Right cardiac atrium (tissue), 5 donors: Measurements from ENCODE around the gene GSS. TPM values are rescaled to one million over a fixed set of nuclear protein-coding genes. Genes with fewer than 3 reads are reported as not detected.

Source experiments
- ATAC-seq, 2 donors: fragments of 200-7000 bp; cut with Tn5 transposase; one replicate each; pipeline versions ENCODE4 v1.8.0 to v1.9.1; 2020; ENCODE audit warnings: moderate library complexity in 2 of 2, mild to moderate bottlenecking in 1 of 2
- DNase-seq, 3 donors: peaks; one replicate each; pipeline ENCODE4 v3.0.0-alpha.2; 2020
- H3K27ac ChIP-seq: one replicate; pipeline ENCODE4 v1.5.1; 2013; ENCODE audit warnings: mild to moderate bottlenecking, low read length, control low read depth, moderate library complexity
- H3K27me3 ChIP-seq: one replicate; pipeline ENCODE4 v1.6.1; 2013; ENCODE audit not compliant: control insufficient read depth, insufficient read depth
- H3K4me1 ChIP-seq: one replicate; pipeline ENCODE4 v1.6.1; 2013; ENCODE audit warnings: low read length; ENCODE audit not compliant: control insufficient read depth, insufficient read depth
- H3K4me3 ChIP-seq: one replicate; pipeline ENCODE4 v1.5.1; 2013; ENCODE audit warnings: low read length, control low read depth
- H3K9me3 ChIP-seq: one replicate; pipeline ENCODE4 v1.6.1; 2013; ENCODE audit warnings: low read length; ENCODE audit not compliant: control insufficient read depth
- WGBS: extraction: QIAGEN DNeasy Blood & Tissue Kit; methylation state at CpG from one replicate; pipeline ENCODE4 v1.1.7; 2013; 5-methylcytosine and 5-hydroxymethylcytosine counted together
- intact Hi-C, 4 donors: fragments of 100-400 bp; cut with DNase I; formaldehyde crosslinking; loops; one replicate each; pipeline versions ENCODE4 v1.11.0 to v1.14.0; 2022 to 2023
- polyA plus RNA-seq: library from polyadenylated mRNA; stranded (reverse); fragments of 200-250 nt; gene quantifications from one replicate; pipeline ENCODE4 v1.2.3, GENCODE V29; 2013
- total RNA-seq, 4 donors: library from RNA; stranded (reverse); fragmentation: NEBNext Ultra II Directional; extraction: Animal tissue kit (Norgen Biotek cat#: 25700); gene quantifications; one replicate each; pipeline ENCODE4 v1.2.1, GENCODE V29; 2021
- donor health status: healthy with polysubstance abuse.
- donor health status: DM: no; HTN: yes; CAD: no.
- donor health status: DM: no; HTN: no; CAD: no.
- donor health status: DM: no; HTN: yes; CAD: no; lungs with severe emphysema.
- donor health status: DM: yes; HTN: yes; CAD: no.

The GSS gene
- total and polyA plus RNA-seq, 5 donors, result 23.6 to 37.7 (median 27.0) TPM

DNA sequence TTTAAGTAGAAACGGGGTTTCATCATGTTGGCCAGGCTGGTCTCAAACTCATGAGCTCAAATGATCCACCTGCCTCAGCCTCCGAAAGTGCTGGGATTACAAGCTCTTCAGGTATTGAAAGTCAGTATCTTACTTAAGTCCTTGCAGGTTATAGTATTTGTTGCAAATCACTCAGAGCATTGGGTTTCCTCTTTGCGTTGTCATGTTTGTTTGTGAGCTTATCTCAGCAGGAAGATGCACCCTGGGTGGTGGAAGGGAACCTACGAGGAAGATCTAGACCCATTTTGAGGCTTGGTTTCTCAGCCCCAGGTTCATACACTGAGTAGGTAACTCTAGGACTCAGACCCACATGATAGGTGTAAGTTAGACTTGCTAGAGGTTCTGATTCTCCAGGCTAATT, 18.6 kb upstream of the GSS start:
- H3K4me3 ChIP-seq, result no peak overlapping the region
- no peak overlapping the region for H3K27ac ChIP-seq
- no peaks in the 10 kb centered on the region for H3K9me3 ChIP-seq
- DNase-seq (no peak), ATAC-seq (no peak)
- no peaks in the 10 kb centered on the region for H3K27me3 ChIP-seq
- WGBS, result 73% methylated on average over 4 of the region's 4 CpGs
- peaks cover 2% of the 10 kb centered on the region for H3K4me1 ChIP-seq
- intact Hi-C loops, result no loop called here

GRCh38 chr20:34971561-34972235, 16.1 kb upstream of the GSS start:
- Histone ChIP-seq H3K27ac (no peak overlapping the region), H3K4me3 (no peak overlapping the region), H3K4me1 (peaks cover 2% of the 10 kb centered on the region), H3K27me3 (no peaks in the 10 kb centered on the region), H3K9me3 (no peaks in the 10 kb centered on the region)
- ATAC-seq (no peak), DNase-seq (no peak)
- intact Hi-C loops, result no loop called here
- whole genome bisulfite sequencing, result 82% methylated on average over 10 of the region's 10 CpGs

DNA sequence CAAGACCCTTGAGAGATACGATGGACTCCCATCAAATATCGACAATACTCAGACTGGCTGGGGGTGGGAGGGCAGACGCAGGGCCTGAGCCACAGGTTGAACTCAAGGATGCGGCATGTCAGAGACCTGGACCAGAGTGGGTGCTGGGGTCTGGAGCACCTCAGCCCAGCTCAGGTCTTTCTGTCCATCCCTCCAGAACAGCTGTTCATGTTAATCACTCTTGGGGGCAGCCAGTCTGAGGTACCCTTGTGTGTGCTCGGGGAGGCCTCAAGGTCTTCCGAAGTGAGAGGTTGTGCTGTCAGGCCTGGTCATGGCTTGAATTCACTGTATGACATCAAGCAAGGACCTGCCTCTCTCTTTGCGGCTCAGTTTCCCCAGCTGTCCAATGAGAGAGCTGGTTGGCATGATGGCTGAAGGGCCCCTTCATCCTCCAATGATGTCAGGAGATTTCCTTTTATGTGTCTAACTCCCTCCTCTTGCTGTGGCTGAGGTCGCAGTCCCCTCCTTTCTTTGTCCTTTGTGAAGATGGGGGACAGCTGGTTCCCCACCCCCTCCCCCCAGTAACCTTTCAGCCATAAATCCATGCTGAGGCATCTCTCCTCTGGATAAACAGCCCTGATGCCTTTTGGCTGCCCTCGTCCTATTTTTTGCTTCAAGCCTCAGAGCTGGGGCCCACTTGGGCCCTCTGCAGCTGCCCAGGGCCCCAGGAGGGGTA, 15.4 kb upstream of the GSS start:
- no peaks in the 10 kb centered on the region for H3K9me3 ChIP-seq
- WGBS, result 91% methylated on average over 9 of the region's 9 CpGs
- DNase-seq (no peak), ATAC-seq (no peak)
- intact Hi-C loops, result no loop called here
- peaks cover 2% of the 10 kb centered on the region for H3K4me1 ChIP-seq
- H3K4me3 ChIP-seq, result no peak overlapping the region
- no peaks in the 10 kb centered on the region for H3K27me3 ChIP-seq
- no peak overlapping the region for H3K27ac ChIP-seq

DNA sequence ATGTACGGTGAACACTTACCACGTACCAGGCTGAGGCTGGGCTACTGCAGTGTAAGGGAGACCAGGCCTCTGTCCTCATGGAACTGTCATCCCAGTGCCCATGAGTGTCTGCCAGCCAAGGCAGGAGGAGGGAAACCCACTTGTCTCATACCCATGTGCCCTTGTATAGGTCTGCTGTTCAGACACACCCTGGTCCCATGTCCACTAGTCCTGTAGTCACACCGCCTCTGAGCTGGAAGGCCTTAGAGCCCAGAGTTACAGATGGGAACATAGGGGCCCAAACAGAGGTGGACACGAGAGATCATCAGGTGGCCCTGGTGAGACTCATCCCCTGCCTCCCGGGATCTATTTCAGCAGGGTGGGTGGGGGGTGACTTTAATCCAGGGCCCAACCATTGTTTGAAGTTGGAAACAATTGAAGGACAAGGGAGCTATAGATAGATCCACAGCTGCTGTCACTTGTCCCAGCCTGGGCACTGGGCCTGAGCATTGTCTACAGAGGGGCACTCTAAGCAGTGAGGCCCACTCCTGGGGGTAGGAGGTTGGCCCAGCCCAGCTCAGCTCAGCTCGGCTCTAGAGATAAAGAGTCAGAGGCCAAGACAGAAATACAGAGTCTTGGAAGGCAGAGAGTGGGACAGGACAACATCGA, 14.7 kb upstream of the GSS start:
- intact Hi-C loops, result no loop called here
- 80% methylated on average over 7 of the region's 7 CpGs for WGBS
- no peak overlapping the region for H3K4me3 ChIP-seq
- no peak overlapping the region for H3K27ac ChIP-seq
- H3K27me3 ChIP-seq, result no peaks in the 10 kb centered on the region
- peak in 1 of 2 donors; percentile 17 for ATAC-seq
- H3K4me1 ChIP-seq, result peaks cover 2% of the 10 kb centered on the region
- no peaks in the 10 kb centered on the region for H3K9me3 ChIP-seq
- DNase-seq, result no peak

- intact Hi-C loops, result no loop called here
- Histone ChIP-seq H3K27me3 (no peaks in the 10 kb centered on the region), H3K4me3 (no peak overlapping the region), H3K9me3 (no peaks in the 10 kb centered on the region), H3K4me1 (peaks cover 2% of the 10 kb centered on the region), H3K27ac (no peak overlapping the region)
- DNase-seq (no peak), ATAC-seq (peak in 1 of 2 donors; percentile 8)
- 64% methylated on average over 7 of the region's 7 CpGs for WGBS
These were observed 12.6 kb upstream of the GSS start for GRCh38 chr20:34968042-34968775.

GRCh38 chr20:34967421-34967820, 11.8 kb upstream of the GSS start:
- Histone ChIP-seq H3K27me3 (no peaks in the 10 kb centered on the region), H3K27ac (no peak overlapping the region), H3K9me3 (no peaks in the 10 kb centered on the region), H3K4me3 (no peak overlapping the region), H3K4me1 (peaks cover 2% of the 10 kb centered on the region)
- no peak for ATAC-seq
- WGBS, result 88% methylated on average over 5 of the region's 5 CpGs
- intact Hi-C loops, result no loop called here
- no peak for DNase-seq

DNA sequence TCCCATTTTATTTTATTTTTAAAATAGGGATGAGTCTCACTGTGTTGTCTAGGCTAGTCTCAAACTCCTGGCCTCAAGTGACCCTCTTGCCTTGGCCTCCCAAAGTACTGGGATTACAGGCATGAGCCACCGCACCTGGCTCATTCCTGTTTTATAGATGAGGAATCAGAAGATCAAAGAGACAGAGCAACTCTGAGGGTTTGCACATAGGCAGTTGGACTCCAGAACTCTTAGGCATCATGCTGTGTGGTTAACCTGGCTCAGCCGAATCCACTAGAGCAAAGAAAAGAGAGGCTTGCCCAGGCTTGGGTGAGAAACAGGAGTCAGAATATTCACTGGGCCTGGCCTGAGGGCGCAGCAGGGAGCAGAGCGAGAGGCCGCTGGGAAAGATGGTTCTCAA, 9.4 kb upstream of the GSS start:
- DNase-seq (no peak), ATAC-seq (no peak)
- no peaks in the 10 kb centered on the region for H3K9me3 ChIP-seq
- no peaks in the 10 kb centered on the region for H3K27me3 ChIP-seq
- no peak overlapping the region for H3K4me3 ChIP-seq
- 95% methylated on average over 5 of the region's 5 CpGs for WGBS
- intact Hi-C loops, result no loop called here
- H3K4me1 ChIP-seq, result peaks cover 1% of the 10 kb centered on the region
- no peak overlapping the region for H3K27ac ChIP-seq

- ATAC-seq (no peak), DNase-seq (no peak)
- 92% methylated on average over 5 of the region's 5 CpGs for WGBS
- no peaks in the 10 kb centered on the region for H3K4me1 ChIP-seq
- no peaks in the 10 kb centered on the region for H3K9me3 ChIP-seq
- no peak overlapping the region for H3K27ac ChIP-seq
- no peaks in the 10 kb centered on the region for H3K27me3 ChIP-seq
- intact Hi-C loops, result no loop called here
- H3K4me3 ChIP-seq, result no peak overlapping the region
These were observed 8.9 kb upstream of the GSS start for GRCh38 chr20:34964486-34964885.

DNA sequence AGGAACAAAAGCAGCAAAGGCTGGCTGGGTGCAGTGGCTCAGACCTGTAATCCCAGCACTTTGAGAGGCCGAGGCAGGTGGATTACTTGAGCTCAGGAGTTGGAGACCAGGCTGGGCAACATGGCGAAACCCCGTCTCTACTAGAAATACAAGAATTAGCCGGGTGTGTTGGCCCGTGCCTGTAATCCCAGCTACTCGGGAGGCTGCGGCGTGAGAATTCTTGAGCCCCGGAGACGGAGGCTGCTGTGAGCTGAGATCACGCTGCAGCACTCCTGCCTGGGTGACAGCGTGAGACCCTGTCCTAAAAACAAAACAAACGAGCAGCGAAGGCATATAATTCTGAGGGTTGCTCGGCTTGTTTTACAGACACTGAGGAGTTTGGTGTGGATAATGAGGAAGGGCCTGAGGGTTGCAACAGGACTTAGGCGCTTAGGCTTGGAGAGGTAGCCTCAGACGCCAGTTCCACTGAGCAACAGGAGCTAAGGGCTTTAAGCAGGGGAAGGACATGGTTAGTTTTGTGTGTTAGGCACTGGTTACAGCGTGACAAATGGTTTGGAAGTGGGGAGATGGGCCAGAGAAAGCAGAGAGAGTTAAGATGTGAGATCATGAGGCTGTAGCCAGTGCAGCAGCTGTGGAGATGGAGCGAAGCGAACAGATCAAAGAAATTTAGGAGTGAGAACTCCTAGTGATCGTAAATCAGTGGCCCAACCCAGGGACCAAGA, 1.3 kb upstream of the GSS start:
- intact Hi-C loops, result loop anchor here in 2 of 4 donors (2.0 to 5.0 kb wide), 2 partner anchors 82 to 85 kb away; partner anchors contain the start of gene GGT7 (in 1 of the 2)
- Histone ChIP-seq H3K27ac (no peak overlapping the region), H3K4me1 (no peaks in the 10 kb centered on the region), H3K27me3 (no peaks in the 10 kb centered on the region), H3K9me3 (no peaks in the 10 kb centered on the region), H3K4me3 (no peak overlapping the region)
- 86% methylated on average over 21 of the region's 21 CpGs for WGBS
- no peak for DNase-seq
- no peak for ATAC-seq

DNA sequence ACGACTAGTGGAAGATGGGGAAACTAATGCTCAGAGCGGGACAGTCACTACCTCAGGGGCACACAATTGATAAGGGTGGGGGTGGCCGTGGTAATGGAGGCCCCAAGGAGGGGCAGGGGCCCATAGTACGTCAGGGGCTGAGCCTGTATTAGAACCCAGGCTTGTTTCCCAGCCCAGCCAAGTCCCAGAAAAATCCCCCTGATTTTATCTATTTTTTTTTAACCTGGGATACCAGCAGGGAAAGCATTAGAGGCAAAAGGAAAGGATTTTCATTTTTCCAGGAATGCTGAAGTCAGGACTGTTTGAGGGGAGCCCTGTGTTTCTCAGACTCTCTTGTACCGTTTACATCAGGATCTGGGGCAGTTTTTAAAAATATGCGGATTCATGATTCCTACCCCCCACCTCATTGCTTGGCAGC, 444 bp upstream of the GSS start:
- peak overlapping the region; percentile 46 for H3K4me3 ChIP-seq
- DNase-seq (no peak), ATAC-seq (no peak)
- no peaks in the 10 kb centered on the region for H3K9me3 ChIP-seq
- WGBS, result 16% methylated on average over 6 of the region's 6 CpGs
- H3K27ac ChIP-seq, result peak overlapping the region; percentile 37
- intact Hi-C loops, result loop anchor here in 2 of 4 donors (2.0 to 5.0 kb wide), 2 partner anchors 81 to 84 kb away; partner anchors contain the start of gene GGT7 (in 1 of the 2)
- H3K27me3 ChIP-seq, result no peaks in the 10 kb centered on the region
- no peaks in the 10 kb centered on the region for H3K4me1 ChIP-seq
